Stimulated activated CD8-positive, alpha-beta memory T cell treated with anti-CD3 and anti-CD28 coated beads, Interleukin-2, amount 100 ng/mL, for 48 hours (primary cell): ENCODE data around the gene HYCC2.
"Not testable (repeated sequence)": the region's sequence is repeated elsewhere in the genome, so short reads cannot be mapped to it uniquely, and the experiment has no call there.

Experiments
- DNase-seq, 2 donors: peaks; one replicate each; pipeline ENCODE4 v3.0.0-alpha.2; 2020; ENCODE audit warnings: low read depth in 2 of 2

HYCC2 gene

DNA sequence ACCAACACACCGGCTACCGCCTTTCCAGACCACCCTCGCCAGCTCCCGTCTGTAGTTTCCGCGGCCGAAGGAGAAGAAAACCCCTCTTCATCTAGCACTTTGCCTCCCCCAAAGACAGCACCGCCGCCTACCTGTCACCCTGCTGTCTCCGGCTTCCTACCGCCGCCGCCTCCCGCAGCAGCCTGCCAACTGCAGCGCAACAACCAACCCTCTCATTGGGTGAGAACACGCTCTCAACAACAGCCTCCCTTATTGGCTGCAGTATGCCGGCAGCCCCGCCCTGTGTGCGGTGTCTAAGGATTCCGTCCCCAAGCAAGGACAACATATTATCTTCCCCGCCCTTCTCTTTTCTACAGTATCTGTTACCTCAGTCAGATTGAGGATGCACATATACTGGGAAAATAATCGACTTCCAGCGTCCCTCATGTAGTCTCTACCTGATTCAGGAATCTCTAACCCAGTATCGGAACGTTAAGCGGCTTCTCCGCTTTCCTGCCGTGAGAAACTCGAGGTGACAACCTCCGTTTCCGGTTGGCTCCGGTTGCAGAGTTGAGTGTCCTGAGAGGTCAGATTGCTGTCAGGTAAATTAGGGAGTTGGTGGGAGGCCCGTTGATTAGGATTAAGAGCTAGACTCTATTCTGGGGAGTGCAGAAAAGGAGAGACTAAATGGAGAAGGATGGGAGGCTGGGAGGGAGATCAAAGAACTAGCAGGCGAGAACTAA is at the start of gene HYCC2, which contains the start of gene NDUFB3:
HYCC2 (minus strand) TSS at position 193 of the 722 bp plus-strand sequence. CDS start 47,662 bp downstream, outside the sequence.
NDUFB3 (plus strand) TSS at position 523 of the 722 bp plus-strand sequence. CDS start 6,882 bp downstream, outside the sequence.
- DNase-seq, result peak; percentile 78 to 81

DNA sequence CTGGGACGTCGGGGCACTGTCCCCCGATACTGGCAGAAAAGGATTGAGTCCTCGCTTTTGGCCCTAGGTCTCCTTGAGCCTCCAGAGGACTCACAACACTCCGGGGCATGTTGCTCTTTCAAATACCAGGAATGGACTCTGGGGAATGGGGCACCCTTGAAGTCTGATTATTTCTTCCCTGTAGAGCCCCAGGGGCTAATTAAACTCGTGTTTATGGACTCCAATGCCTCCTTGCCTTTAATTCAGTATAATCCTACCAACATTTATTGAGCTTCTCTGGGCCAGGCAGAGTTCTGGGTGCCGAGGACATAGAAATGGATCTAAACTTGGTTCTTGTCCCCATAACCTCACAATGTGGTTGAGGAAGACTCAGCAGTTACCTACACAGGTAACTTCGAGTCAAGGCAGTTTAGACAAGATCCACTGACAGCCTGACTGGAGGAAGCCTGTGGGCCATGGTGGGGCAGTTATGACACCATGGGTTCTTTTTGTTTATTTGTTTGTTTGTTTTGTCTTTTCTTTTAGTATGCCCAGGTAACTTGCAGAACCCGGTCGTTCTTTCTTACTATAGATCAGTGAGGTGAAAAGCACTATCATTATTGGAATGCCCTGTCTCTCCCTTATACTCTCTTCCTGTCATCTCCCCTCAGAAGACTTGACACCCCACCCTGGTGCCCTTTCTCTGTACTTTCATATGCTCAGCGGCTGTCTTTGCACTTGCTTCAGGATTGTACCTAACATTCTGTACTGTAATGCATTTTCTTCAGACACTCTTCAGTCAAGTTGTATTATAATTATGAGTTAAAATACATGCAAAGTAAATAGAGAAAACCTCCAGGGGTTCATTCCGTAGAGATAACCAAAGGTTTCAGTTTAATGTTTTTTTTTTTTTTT is 47.7 kb upstream of the HYCC2 start:
- no peak for DNase-seq

DNA sequence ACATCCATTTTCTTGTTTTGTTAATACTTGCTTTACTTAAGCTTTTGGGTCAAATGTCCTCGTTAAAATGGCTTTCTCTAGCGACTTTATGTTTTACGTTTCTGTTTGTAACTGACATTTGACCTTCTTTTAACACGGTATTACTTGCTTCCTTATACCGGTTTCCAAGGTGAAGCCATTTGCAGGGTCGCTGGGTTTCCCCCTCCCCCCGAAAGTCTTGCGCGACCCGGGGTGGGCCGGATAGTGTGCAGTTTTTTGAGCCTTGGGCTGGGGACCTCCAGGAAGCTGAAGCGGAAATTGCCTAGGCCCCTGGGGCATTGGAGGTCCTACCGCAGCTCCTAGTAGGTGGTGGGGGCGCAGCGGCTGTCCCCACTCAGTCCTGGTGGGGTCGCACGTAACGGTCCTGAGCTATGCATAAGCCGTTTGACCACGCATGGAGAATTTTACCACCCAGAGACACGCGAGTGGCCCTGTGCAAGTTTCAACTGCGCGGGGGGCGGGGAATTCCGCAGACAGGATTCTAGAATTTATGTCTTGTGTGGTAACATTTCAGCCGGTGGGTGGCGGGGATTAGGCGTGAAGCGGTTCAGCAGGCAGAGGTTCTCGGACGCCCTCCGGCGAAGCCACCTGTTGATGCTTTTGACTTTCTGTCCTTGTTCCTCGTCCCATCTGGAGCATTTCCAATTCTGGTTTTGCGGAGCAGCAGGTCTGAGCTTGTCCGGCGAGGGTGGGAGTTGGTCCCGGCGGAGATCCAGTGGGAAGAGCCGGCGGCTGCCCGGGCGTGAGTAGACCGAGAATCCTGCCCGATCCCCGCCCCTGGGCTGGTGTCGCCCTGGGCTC is 46.9 kb upstream of the HYCC2 start:
- peak; percentile 84 for DNase-seq

DNA sequence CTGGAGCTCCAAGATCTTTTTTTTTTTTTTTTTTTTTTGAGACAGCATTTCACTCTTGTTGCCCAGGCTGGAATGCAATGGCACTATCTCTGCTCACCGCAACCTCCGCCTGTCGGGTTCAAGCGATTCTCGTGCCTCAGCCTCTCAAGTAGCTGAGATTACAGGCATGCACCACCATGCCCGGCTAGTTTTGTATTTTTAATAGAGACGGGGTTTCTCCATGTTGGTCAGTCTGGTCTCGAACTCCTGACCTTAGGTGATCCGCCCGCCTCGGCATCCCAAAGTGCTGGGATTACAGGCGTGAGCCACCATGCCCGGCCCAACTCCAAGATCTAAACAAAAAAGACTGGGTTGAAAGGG is 46.2 kb upstream of the HYCC2 start:
- not testable (repeated sequence) for DNase-seq

DNA sequence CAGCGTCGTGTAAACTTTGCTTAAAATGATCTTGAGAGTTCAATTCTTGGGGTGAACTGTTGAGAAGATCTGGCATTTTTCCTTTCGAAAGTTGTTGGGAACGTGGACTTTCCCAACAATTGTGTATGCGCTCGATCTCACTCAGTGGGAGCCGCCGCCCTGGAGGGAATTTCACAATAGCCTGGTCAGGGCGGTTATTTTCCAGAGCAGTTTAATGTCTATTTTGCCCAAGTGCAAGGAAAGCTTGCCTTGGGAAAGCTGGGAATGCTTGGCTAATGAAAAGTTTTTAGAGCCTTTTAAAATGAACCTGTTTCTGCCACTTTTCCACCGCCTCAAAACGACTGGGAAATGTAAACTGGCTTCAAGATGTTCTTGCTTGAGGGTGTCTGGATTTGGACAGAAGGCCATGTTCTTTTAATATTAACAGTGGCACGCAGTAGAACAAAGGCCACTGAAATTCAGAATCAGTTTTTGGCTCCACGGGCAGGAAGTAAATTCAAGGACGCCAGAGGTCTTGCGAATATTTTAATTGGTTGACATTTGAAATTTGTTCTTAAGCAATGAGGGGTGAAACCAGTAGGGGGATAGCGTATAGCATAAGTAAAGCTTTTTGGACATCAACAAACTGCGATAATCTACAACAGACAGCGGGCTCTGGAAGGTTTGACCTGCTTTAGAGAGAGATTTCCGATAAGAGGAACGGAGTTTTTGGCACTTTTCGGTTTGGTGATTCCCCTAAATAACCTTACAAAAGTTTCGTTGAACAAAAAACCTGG is 45.7 kb upstream of the HYCC2 start:
- no peak for DNase-seq

DNA sequence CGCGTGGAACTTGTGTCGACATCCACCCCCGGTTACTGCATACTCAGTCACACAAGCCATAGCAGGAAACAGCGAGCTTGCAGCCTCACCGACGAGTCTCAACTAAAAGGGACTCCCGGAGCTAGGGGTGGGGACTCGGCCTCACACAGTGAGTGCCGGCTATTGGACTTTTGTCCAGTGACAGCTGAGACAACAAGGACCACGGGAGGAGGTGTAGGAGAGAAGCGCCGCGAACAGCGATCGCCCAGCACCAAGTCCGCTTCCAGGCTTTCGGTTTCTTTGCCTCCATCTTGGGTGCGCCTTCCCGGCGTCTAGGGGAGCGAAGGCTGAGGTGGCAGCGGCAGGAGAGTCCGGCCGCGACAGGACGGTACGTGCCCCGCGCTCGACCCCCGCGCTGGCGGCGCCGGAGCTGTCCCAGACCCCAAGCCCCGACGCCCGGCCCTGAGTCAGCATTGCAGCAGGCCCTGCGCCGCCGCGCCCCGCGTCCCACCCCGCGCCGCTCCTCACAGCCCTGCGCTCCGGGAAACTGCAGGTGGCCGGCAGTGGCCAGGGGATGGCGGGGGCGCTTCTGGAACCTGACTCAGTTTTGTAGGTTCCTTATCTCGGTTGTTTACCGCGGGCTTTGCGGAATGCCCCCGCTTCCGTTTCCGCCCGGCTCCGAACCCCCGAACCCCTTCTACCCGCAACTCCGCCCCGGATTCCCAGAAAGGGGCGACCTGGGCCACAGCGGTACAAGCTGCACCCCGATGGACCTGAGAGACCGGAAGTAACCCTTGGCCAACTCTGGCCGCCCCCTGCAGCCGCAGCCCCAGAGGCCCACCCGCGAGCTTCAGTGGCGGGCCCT is 44.9 kb upstream of the HYCC2 start, which contains the start of gene CFLAR:
CFLAR (plus strand) TSS at position 50 of the 844 bp plus-strand sequence. CDS start 13,702 bp downstream, outside the sequence.
- peak; percentile 78 to 81 for DNase-seq

DNA sequence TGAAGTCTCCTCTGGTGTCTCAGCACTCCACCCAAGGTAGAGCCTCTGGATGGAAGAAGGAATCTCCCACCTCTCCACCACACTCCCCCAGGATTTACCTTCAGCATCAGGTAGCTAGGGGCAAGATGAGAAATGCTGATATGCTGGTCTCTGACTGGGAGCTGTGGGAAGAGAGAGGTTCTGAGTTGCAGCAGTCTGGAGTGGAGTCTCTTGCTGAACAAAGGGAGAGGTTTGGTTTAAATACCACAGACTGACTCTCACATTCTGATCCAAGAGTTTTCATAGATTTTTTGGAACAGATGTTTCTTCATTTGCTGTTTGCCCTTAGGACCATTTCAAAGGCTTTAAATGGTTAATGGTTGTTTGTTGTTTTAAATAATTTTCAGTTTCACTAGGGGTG is 43.4 kb upstream of the HYCC2 start:
- no peak for DNase-seq

DNA sequence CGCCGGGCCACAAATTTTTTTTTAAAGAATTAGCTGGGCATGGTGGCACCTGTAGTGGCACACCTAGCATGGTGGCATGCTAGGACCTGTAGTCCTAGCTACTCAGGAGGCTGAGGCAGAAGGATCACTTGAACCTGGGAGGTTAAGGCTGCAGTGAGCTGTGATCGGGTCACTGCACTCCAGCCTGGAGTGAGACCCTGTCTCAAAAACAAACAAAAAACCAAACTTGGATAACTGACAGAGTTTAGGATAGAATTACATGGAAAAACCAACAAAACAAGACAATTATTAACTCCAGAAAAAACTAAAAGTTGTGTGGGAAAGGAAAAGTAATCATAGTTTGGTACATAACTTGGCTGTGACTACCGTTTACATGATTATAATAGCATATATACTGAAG is 42.9 kb upstream of the HYCC2 start:
- no peak for DNase-seq

DNA sequence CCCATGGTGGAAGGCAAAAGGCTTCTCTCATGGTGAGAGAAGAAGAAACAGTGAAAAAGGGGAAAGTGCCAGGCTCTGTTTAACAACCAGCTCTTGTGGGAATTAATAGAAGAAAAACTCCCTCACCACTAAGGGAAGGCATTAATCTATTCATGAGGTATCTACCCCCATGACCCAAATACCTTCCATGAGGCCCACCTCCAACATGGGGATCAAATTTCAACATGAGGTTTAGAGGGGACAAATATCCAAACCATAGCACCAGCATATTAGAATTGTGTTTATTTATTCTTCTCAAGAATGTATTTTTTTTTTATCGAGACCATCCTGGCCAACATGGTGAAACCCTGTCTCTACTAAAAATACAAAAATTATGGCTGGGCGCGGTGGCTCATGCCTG is 39.6 kb upstream of the HYCC2 start:
- no peak for DNase-seq

DNA sequence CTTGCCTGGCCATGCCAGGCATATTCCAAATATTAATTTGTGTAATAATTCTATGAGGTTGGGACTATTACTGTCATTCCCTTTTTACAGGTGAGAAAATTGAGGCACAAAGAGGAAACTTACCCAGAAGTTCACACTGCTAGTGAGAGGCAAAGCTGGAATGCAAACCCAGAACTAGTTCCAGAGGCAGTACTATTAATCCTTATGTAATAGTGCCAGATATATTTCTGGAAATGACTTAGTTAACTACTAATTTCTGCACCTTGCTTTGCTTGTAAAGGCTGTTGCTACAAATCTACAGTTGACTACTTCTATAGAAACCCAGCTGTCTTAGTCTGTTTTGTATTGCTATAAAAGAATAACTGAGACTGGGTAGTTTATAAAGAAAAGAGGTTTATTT is 39.1 kb upstream of the HYCC2 start:
- no peak for DNase-seq

DNA sequence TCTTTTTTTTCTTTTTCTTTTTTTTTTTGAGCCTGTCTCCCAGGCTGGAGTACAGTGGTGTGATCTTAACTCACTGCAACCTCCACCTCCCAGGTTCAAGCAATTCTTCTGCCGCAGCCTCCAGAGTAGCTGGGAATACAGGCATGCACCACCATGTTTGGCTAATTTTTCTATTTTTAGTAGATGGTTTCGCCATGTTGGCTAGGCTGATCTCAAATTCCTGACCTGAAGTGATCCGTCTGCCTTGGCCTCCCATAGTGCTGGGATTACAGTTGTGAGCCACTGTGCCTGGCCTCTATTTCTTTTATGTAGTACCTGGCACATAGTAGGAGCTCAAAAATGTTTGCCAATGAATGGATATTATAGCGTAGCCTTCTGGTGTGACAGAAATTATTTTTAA is 37.7 kb upstream of the HYCC2 start:
- DNase-seq, result no peak

DNA sequence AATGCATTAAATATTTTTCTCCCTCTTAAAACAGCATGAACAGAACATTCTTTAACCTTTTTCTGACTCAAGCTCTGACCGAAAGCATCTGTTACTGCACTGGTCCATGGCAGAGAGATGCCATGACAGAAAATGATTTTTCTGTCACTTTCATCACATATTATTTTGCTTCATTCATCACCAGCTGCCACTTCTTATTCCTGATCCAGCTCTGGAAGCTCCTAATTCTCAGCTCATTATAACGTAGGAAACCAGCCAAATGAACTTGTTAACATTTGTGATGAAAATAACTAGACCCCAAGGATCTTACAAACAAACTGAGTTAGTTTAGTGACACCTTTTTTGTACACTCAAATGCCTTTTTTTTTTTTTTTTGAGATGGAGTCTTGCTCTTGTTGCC is 36.9 kb upstream of the HYCC2 start:
- no peak for DNase-seq

DNA sequence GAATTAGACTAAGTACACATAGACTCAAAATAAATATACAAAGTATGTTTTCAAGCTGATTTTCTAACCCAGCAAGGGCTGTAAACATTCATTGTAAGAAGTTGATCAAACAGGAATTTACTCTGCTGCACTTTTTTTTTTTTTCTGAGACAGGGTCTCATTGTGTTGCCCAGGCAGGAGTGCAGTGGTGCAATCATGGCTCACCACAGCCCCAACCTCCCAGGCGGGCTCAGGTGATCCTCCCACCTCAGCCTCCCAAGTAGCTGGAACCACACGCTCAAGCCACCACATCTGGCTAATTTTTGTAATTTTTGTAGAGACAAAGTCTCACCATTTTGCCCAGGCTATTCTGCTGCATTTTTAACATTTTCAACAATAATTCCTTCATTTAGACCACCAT is 36.2 kb upstream of the HYCC2 start:
- DNase-seq, result no peak

DNA sequence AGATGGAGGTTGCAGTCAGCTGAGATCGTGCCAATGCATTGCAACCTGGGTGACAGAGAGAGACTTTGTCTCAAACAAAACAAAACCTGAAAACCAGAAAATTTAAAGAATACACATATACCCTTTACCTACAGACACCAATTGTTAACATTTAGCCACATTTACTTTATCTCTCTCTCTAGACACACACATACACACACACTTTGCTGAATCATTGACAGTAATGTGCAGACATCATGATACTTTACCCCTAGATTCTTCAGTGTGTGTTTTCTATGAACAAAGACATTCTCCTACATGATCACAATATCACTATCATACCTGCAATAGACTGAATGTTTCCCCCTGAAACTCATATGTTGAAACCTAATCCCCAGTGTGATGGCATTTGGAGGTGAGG is 34.3 kb upstream of the HYCC2 start:
- no peak for DNase-seq

DNA sequence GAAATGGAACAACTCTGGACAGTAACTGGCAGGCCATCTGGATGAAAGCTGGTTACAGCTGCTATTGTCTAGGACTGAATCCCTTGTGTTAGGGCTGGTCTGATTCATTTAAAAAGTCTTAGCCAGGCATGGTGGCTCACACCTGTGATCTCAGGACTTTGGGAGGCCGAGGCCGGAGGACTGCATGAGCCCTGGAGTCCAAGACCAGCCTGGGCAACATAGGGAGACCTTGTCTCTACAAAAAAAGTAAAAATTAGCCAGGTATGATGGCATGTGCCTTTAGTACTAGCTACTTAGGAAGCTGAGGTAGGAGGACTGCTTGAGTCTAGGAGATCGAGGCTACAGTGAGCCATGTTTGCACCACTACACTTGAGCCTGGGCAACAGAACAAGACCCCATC is 29.0 kb upstream of the HYCC2 start:
- DNase-seq, result no peak

DNA sequence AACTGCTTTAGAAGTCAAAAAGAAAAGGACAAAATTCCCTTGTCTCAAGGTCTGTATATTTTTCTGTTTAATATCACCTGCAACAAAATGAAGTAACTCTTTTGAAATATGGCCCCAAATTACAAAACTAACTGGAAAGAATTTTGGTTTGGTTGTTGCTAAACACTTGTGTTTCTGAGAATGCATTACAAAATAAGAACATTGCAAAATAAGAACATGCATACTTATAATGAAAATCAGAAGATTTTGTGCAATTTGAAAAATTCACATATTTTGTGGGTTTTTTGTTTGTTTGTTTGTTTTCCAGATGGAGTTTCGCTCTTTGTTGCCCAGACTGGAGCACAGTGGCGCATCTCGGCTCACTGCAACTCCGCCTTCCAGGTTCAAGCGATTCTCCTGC is 22.1 kb upstream of the HYCC2 start:
- DNase-seq, result no peak

DNA sequence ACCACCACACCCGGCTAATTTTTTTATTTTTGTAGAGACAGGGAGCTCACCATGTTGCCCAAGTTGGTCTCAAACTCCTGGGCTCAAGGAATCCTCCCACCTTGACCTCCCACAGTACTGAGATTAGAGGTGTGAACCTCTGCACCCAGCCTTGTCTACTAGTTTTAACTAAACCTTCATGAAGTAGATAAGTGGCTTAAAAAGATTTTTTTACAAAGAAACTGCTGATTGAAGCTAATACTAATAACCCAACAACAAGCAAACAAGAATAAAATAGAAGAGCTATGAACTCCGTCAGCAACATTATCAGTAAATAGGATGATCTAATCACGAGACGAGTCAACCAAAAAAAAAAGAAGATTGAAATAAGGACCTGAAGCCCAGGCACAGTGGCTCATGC is 19.1 kb upstream of the HYCC2 start:
- DNase-seq, result no peak

DNA sequence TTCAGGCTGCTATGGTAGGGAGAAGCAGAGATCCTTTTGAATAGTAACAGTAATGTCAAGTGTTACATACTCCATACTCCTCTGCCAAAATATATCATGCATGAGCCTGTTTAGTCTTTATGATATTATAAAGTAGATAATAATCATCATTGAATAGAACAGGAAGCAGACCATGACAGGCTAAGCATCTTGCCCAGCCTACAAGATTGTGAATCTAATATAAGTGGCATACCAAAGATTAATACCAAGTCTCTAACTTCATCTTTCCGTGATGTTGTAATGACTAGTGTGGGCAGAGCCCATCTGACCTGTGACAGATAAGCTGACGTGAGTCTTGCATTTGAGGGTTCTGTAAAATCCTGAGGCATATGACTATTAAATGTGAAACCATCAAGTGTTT is 13.4 kb upstream of the HYCC2 start:
- DNase-seq, result no peak

DNA sequence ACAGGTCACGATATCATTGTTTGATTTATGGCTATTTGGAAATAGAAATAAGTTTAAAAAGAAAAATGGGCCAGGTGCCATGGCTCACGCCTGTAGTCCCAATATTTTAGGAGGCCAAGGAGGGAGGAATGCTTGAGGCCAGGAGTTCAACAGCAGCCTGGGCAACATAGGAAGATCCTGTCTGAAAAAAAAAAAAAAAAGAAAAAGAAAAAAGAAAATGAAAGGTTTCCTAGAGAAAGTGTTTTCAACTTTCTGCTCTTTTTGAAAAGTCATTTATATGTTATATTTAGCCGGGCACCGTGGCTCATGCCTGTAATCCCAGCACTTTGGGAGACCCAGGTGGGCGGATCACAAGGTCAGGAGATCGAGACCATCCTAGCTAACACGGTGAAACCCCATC is 3.5 kb upstream of the HYCC2 start:
- DNase-seq, result no peak

DNA sequence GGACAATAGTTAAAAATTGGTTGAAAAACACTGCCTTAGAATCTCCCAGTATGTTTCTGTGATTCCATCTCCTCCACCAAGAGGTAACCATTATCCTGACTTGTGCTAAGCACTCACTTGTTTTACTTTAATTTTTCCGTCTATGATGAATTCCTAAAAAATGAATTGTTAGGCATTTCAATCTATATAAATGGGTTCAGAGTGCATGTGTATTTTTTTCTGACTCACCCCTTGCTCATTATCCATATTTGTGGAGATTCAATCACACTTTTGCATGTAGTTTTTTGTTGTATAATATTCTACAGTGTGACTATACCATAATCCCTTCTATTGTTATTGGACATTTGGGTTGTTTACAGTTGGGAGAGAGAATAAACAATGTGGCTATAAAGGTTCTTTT is 1.6 kb upstream of the HYCC2 start:
- no peak for DNase-seq
